Adrenal gland (tissue), 12 donors: ENCODE measurements around the gene UBE2E2. TPM values are rescaled to one million over a fixed set of nuclear protein-coding genes. Genes with fewer than 3 reads are reported as not detected.

Experiments used
- DNase-seq, 7 donors: peaks; one replicate each; pipeline ENCODE4 v3.0.0-alpha.2; 2019 to 2020
- H3K27ac ChIP-seq, 5 donors: fragments of 200-600 bp; sonication (generic) in 4 of 5; 1 replicate in 3 of 5; 2 replicates in 2 of 5; pipeline versions ENCODE4 v1.5.1 to v1.8.0; 2016 to 2020; ENCODE audit warnings: mild to moderate bottlenecking in 1 of 5
- H3K27me3 ChIP-seq: fragments of 200-600 bp; 2 replicates; pipeline ENCODE4 v1.8.0; 2021
- H3K36me3 ChIP-seq, 2 donors: fragments of 200-600 bp; replicated peaks in 1 of 2; 1 replicate in 1 of 2; 2 replicates in 1 of 2; pipeline versions ENCODE4 v1.5.1 to v1.8.0; 2018 to 2022
- H3K4me1 ChIP-seq, 2 donors: fragments of 200-600 bp; replicated peaks in 1 of 2; 1 replicate in 1 of 2; 2 replicates in 1 of 2; pipeline versions ENCODE4 v1.5.1 to v1.8.0; 2018 to 2021
- H3K4me3 ChIP-seq, 4 donors: fragments of 200-600 bp; sonication (generic) in 3 of 4; one replicate each; pipeline ENCODE4 v1.5.1; 2016 to 2018
- H3K9me3 ChIP-seq, 3 donors: fragments of 200-600 bp; sonication (generic) in 1 of 3; replicated peaks in 1 of 3; 1 replicate in 2 of 3; 2 replicates in 1 of 3; pipeline versions ENCODE4 v1.5.1 to v1.8.0; 2016 to 2021
- POLR2A ChIP-seq, 2 donors: fragments of 450-650 bp; IDR thresholded peaks; one replicate each; pipeline ENCODE4 v1.6.1; 2017; ENCODE audit warnings: antibody characterized with exemption in 2 of 2, mild to moderate bottlenecking in 2 of 2, moderate library complexity in 1 of 2
- WGBS, 4 donors: extraction: QIAGEN DNeasy Blood & Tissue Kit in 2 of 4; methylation state at CpG; one replicate each; pipeline versions ENCODE4 v1.1.5 to v1.1.7; 2013 to 2017; 5-methylcytosine and 5-hydroxymethylcytosine counted together
- intact Hi-C, 2 donors: fragments of 100-400 bp; cut with DNase I; formaldehyde crosslinking; loops; one replicate each; pipeline versions ENCODE4 v1.14.1 to v1.15.0; 2022 to 2023
- polyA plus RNA-seq, 3 donors: library from polyadenylated mRNA; stranded (reverse); fragments of 200-250 nt in 2 of 3; fragments of 350-450 nt in 1 of 3; fragmentation: Illumina TruSeq in 1 of 3; extraction: RNeasy Lipid Tissue Mini Kit (QIAGEN cat#74804) in 1 of 3; gene quantifications; one replicate each; pipeline ENCODE4 v1.2.3, GENCODE V29; 2013 to 2014
- total RNA-seq, 9 donors: library from RNA; depleted of rRNA in 4 of 9; stranded (reverse); fragments of >200 nt in 4 of 9; fragments of 120-200 nt in 1 of 9; fragmentation: NEBNext Ultra II Directional in 1 of 9; extraction: Animal tissue kit (Norgen Biotek cat#: 25700) in 1 of 9; gene quantifications; one replicate each; pipeline versions ENCODE4 v1.1.0 to v1.2.4, GENCODE V29; 2013 to 2023
- TF ChIP-seq, protein P1 (sequence below), 6 experiments: fragments of 450-650 bp in 4 of 6; fragments of 200-600 bp in 2 of 6; sonication (generic) in 1 of 6; IDR thresholded peaks; 1 replicate in 5 of 6; 2 replicates in 1 of 6; pipeline versions ENCODE4 v1.5.1 to v1.8.0; 2016 to 2021; ENCODE audit warnings: antibody characterized with exemption in 6 of 6, mild to moderate bottlenecking in 2 of 6, moderate library complexity in 1 of 6
- donor health status: healthy with polysubstance abuse.
- donor health status: Bipolar disorder and iron deficiency.
- donor health status: DM: yes; HTN: yes; CAD: no.
- donor health status: DM: no; HTN: no; CAD: no.
- donor health status: DM: no; HTN: no; CAD: no.
- donor health status: DM: yes; HTN: yes; CAD: no.

UBE2E2 gene
- total and polyA plus RNA-seq, 12 donors: 9.3 to 29.6 (median 20.7) TPM

DNA sequence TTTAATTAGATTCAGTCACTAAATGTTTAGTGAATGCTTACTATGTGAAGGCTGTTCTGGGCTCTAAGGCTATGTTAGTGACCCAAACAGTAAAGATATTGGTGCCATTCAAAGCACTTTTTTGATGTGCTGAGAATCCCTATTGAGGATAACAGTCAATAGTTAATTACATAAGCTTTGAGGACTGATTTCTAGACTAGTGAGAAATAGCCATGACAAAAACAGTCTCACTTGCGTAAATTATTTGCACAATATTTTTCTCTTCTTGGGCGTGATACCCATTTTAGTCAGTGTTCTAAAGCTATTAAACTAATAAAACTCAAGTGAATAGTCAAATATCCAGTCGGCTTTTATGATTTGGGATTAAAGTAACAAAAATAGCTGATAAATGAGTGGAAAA is 74.6 kb downstream of the UBE2E2 start:
- WGBS, 4 donors: 61 to 89% (median 81%) methylated on average over 3 of the region's 3 CpGs
- intact Hi-C loops: no loop called here
- H3K4me1 ChIP-seq: no peaks in the 10 kb centered on the region
- H3K27ac ChIP-seq: no peak overlapping the region
- TF ChIP-seq, protein P1, sequence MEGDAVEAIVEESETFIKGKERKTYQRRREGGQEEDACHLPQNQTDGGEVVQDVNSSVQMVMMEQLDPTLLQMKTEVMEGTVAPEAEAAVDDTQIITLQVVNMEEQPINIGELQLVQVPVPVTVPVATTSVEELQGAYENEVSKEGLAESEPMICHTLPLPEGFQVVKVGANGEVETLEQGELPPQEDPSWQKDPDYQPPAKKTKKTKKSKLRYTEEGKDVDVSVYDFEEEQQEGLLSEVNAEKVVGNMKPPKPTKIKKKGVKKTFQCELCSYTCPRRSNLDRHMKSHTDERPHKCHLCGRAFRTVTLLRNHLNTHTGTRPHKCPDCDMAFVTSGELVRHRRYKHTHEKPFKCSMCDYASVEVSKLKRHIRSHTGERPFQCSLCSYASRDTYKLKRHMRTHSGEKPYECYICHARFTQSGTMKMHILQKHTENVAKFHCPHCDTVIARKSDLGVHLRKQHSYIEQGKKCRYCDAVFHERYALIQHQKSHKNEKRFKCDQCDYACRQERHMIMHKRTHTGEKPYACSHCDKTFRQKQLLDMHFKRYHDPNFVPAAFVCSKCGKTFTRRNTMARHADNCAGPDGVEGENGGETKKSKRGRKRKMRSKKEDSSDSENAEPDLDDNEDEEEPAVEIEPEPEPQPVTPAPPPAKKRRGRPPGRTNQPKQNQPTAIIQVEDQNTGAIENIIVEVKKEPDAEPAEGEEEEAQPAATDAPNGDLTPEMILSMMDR (IDR thresholded peaks at IDR 0.05): no peak
- TF ChIP-seq POLR2A (IDR thresholded peaks at IDR 0.05): no peak
- H3K4me3 ChIP-seq: no peak overlapping the region
- no peaks in the 10 kb centered on the region for H3K27me3 ChIP-seq
- no peaks in the 10 kb centered on the region for H3K36me3 ChIP-seq
- no peak for DNase-seq
- H3K9me3 ChIP-seq: no peaks in the 10 kb centered on the region

DNA sequence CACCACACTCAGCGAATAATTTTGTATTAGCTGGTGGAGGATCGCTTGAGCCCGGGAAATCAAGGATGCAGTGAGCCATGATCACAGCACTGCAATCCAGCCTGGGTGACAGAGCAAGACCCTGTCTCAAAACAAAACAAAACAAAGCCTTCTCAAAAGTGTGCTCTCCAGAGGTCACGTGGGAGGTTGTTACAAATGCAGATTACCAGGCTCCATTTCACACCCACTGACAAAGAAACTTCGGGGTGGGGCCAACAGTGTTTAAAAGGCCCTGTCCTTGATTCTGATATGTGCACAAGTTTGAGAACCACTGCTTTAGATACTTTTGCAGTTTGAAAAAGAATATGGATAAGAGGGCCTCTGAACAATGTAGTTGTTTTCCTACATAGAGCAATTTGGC is 80.5 kb downstream of the UBE2E2 start:
- intact Hi-C loops: no loop called here
- H3K4me3 ChIP-seq: no peak overlapping the region
- 86 to 95% (median 89%) methylated on average over 5 of the region's 5 CpGs for WGBS, 4 donors
- TF ChIP-seq, protein P1 (IDR thresholded peaks at IDR 0.05): no peak
- TF ChIP-seq POLR2A (IDR thresholded peaks at IDR 0.05): no peak
- no peaks in the 10 kb centered on the region for H3K36me3 ChIP-seq
- H3K4me1 ChIP-seq: no peaks in the 10 kb centered on the region
- H3K27ac ChIP-seq: no peak overlapping the region
- no peaks in the 10 kb centered on the region for H3K27me3 ChIP-seq
- no peak for DNase-seq
- H3K9me3 ChIP-seq: no peaks in the 10 kb centered on the region

DNA sequence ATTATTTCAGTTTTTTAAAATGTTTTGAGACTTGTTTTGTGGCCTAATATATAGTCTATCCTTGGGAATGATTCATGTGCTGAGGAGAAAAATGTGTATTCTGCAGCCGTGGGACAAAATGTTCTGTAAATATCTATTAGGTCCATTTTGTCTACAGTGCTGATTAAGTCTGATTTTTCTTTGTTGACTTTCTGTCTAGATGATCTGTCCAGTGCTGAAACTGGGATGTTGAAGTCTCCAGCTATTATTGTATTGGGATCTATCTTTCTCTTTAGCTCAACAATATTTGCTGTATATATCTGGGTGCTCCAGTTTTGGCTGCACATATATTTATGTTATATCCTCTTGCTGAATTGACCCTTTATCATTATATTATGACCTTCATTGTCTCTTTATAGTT is 85.2 kb downstream of the UBE2E2 start:
- Histone ChIP-seq H3K27ac (no peak overlapping the region), H3K9me3 (no peaks in the 10 kb centered on the region), H3K4me1 (no peaks in the 10 kb centered on the region), H3K36me3 (no peaks in the 10 kb centered on the region), H3K27me3 (no peaks in the 10 kb centered on the region), H3K4me3 (no peak overlapping the region)
- intact Hi-C loops: no loop called here
- no peak for TF ChIP-seq POLR2A (IDR thresholded peaks at IDR 0.05)
- TF ChIP-seq, protein P1 (IDR thresholded peaks at IDR 0.05): no peak
- no peak for DNase-seq
- 31 to 35% (median 33%) methylated on average over 1 of the region's 1 CpG for WGBS, 4 donors

DNA sequence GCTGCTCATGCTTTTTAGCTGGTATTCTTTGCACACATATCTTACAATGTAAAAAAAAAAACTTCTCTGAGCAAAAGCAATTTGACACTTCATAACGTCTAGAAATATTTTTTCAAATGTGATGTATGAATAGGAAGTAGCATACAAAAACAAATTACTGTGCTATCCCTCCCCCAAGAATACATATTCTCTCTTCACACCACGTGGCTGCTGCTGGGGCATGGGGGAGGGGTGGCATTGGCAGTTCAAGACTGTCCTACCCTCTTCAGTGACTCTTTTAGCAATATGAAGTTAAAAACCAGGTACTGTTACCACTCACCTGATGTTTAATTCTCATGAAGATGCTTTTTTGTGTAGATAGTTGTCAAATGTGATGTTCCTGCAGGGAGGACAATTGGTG is 85.6 kb downstream of the UBE2E2 start:
- no peak overlapping the region for H3K4me3 ChIP-seq
- no peaks in the 10 kb centered on the region for H3K36me3 ChIP-seq
- TF ChIP-seq, protein P1 (IDR thresholded peaks at IDR 0.05): no peak
- no peak for TF ChIP-seq POLR2A (IDR thresholded peaks at IDR 0.05)
- 20 to 25% (median 22%) methylated on average over 2 of the region's 2 CpGs for WGBS, 4 donors
- no peak overlapping the region for H3K27ac ChIP-seq
- no peak for DNase-seq
- intact Hi-C loops: no loop called here
- no peaks in the 10 kb centered on the region for H3K4me1 ChIP-seq
- H3K27me3 ChIP-seq: no peaks in the 10 kb centered on the region
- no peaks in the 10 kb centered on the region for H3K9me3 ChIP-seq
